Glutamatergic neuron (in vitro differentiated cells): ENCODE data around the gene TRIM29. TPM values are rescaled to one million over a fixed set of nuclear protein-coding genes. Genes with fewer than 3 reads are reported as not detected.

Source experiments
- DNase-seq: peaks from one replicate; pipeline ENCODE4 v3.0.0; 2022
- H3K27ac Mint-ChIP-seq: one replicate; pipeline ENCODE4 v1.8.0; 2020; ENCODE audit warnings: mild to moderate bottlenecking, mixed read lengths, inconsistent platforms; ENCODE audit not compliant: unreplicated experiment
- H3K27me3 Mint-ChIP-seq: one replicate; pipeline ENCODE4 v1.8.0; 2020; ENCODE audit warnings: mild to moderate bottlenecking, moderate library complexity, mixed read lengths, inconsistent platforms; ENCODE audit not compliant: unreplicated experiment
- H3K36me3 Mint-ChIP-seq: one replicate; pipeline ENCODE4 v1.8.0; 2020; ENCODE audit warnings: mild to moderate bottlenecking, mixed read lengths, inconsistent platforms; ENCODE audit not compliant: unreplicated experiment
- H3K4me1 Mint-ChIP-seq: one replicate; pipeline ENCODE4 v1.8.0; 2020; ENCODE audit warnings: mild to moderate bottlenecking, low read depth, mixed read lengths, inconsistent platforms; ENCODE audit not compliant: unreplicated experiment
- H3K4me3 Mint-ChIP-seq: one replicate; pipeline ENCODE4 v1.8.0; 2020; ENCODE audit warnings: mild to moderate bottlenecking, mixed read lengths, inconsistent platforms; ENCODE audit not compliant: unreplicated experiment
- H3K9me3 Mint-ChIP-seq: one replicate; pipeline ENCODE4 v1.8.0; 2020; ENCODE audit warnings: mild to moderate bottlenecking, moderate library complexity, mixed read lengths, inconsistent platforms; ENCODE audit not compliant: unreplicated experiment
- total RNA-seq: library from RNA; stranded (reverse); fragmentation: NEBNext Ultra II Directional; extraction: Animal tissue kit (Norgen Biotek cat#: 25700); gene quantifications from one replicate; pipeline ENCODE4 v1.2.1, GENCODE V29; 2021; ENCODE audit not compliant: unreplicated experiment
- TF ChIP-seq, protein P1 (sequence below): fragments of 200-600 bp; sonication (generic); IDR thresholded peaks from one replicate; pipeline ENCODE4 v1.5.0; 2021; ENCODE audit not compliant: partially characterized antibody, unreplicated experiment

The TRIM29 gene
- total RNA-seq, 1 donor from 2014 or later, result not detected

DNA sequence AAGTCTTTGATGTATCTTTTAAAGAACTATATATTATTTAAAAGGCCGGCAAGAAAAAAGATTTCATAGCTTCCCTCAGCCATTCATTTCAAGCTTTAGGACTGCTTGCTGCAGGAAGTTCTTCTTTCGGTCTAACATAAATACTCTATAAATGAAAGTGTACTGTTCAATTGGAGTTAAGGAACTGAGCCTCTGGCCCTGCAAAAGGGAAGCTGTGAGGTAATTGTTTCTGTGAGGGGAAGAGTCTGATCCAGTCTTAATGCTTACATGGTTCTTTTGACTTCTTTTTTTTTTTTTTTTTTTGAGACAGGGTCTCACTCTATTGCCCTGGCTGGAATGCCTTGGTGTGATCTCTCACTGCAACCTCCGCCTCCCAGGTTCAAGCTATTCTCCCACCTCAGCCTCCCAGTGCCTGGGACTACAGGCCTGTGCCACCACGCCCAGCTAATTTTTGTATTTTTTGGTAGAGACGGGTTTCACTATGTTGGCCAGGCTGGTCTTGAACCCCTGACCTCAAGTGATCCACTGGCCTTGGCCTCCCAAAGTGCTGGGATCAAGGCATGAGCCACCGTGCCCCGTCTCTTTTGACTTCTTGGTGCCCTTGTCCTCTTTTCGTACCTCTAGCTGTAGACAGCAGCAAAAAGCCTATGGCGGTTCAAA, 4.7 kb upstream of the TRIM29 start:
- no peaks in the 10 kb centered on the region for H3K9me3 Mint-ChIP-seq
- H3K4me1 Mint-ChIP-seq, result peaks cover 3% of the 10 kb centered on the region
- no peak overlapping the region for H3K27ac Mint-ChIP-seq
- peaks cover 15% of the 10 kb centered on the region for H3K27me3 Mint-ChIP-seq
- no peak overlapping the region for H3K4me3 Mint-ChIP-seq
- TF ChIP-seq, protein P1, sequence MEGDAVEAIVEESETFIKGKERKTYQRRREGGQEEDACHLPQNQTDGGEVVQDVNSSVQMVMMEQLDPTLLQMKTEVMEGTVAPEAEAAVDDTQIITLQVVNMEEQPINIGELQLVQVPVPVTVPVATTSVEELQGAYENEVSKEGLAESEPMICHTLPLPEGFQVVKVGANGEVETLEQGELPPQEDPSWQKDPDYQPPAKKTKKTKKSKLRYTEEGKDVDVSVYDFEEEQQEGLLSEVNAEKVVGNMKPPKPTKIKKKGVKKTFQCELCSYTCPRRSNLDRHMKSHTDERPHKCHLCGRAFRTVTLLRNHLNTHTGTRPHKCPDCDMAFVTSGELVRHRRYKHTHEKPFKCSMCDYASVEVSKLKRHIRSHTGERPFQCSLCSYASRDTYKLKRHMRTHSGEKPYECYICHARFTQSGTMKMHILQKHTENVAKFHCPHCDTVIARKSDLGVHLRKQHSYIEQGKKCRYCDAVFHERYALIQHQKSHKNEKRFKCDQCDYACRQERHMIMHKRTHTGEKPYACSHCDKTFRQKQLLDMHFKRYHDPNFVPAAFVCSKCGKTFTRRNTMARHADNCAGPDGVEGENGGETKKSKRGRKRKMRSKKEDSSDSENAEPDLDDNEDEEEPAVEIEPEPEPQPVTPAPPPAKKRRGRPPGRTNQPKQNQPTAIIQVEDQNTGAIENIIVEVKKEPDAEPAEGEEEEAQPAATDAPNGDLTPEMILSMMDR, result no peak
- no peak for DNase-seq
- H3K36me3 Mint-ChIP-seq, result no peaks in the 10 kb centered on the region

DNA sequence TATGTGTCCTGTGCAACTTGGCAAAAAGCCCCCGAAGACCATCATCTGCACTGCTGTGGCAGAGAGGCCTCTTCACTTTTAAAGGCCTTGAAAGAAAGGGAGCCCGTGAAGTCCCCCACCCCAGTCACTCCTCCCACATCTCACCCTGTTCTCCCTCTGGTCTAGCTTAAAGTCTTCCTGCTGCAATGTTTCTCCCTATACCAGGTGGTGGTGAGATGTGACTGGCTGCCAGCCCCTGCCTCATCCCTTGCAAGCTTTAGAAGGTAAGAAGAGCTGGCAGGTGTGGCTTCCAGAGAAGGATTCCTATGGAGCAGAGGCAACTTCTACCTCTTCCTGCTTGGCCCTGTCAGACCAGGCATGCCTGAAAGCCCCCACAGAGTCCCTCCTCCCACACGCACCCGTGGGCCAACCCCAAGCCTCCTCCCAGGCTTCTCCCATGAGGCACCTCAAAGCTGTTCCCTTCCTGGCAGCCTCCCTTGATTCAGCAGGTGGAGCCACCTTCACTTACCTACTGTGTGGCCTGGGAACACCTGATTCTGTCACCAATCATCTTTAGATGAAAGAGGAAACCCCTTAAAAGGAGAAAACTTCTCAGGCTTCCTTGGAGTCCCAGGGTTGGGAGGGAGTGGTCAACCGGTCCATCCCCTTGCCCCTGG, 4.0 kb upstream of the TRIM29 start:
- no peaks in the 10 kb centered on the region for H3K36me3 Mint-ChIP-seq

DNA sequence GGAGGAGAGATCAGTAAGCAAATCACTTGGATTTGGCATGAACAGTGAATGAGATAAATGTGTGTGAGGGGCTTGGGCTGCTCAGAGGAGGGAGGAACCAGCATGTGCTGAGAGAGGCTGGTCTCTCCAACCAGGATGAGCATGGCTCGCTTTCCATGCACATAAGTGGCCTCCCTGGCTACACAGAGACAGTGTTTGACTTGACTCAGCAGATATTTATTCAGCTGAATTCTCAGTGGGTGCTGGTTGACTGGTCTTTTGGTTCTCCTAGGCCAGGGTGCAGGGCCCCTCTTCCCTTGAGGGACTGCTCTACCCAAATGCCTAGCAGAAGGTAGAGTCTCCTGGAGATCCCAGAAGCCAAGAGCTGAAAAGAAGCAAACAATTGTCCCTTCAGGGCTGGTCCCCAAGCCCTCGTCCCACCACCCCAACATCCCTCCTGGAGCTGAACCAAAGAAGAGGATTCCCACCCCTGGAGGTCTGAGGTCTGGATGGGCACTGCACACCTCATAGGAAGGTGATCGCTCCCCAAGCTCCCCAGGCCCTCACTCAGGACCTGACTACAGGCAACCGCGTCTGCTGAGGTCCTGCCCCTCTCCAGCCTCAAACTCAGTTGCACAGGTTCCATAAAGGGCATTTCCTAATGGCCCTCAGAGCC, 3.3 kb upstream of the TRIM29 start:
- TF ChIP-seq, protein P1, result no peak
- no peak for DNase-seq
- Mint-ChIP-seq H3K4me3 (no peak overlapping the region), H3K27ac (no peak overlapping the region), H3K4me1 (no peaks in the 10 kb centered on the region), H3K27me3 (peaks cover 15% of the 10 kb centered on the region), H3K9me3 (no peaks in the 10 kb centered on the region), H3K36me3 (no peaks in the 10 kb centered on the region)

More for the DNA sequence above, 4.0 kb upstream of the TRIM29 start:
- TF ChIP-seq, protein P1, result no peak
- DNase-seq, result no peak
- Mint-ChIP-seq H3K9me3 (no peaks in the 10 kb centered on the region), H3K27me3 (peaks cover 15% of the 10 kb centered on the region), H3K4me3 (no peak overlapping the region), H3K27ac (no peak overlapping the region), H3K4me1 (no peaks in the 10 kb centered on the region)

DNA sequence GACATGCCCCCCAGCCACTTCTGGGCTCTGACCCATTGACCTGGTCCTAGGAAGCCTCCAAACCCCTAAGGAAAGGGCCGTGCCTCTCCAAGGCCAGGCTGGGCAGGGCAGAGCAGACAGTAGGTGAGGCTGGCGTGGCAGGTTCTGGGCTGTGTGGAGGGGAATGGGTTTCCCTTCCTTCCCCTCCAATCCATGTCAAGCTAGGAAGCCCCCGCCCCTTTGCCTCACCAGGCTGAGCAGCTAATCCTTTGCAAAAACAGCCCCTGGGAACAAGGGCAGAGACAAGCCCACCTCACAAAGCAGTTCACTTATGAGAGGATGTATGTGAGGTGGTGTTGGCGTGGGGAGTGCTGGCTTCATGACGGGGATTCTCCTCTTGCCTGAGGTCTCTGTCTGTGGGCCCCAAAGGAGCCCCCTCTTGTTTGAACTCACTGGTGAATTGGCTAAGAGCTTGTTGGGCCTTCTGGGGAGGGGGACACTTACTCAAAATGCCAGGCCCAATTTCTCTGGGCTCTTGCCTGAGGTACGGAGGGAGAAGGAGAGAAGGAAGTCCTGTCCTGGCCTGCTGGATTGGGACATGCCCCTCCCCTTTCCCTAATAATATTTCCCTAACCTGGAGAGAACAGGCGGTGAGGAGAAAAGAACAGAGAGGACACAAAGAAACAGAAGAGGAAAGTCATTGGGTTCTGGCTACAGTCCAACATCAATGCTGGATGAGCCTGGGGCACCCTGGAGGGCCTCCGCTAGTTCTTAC, 1.6 kb upstream of the TRIM29 start:
- Mint-ChIP-seq H3K36me3 (no peaks in the 10 kb centered on the region), H3K9me3 (no peaks in the 10 kb centered on the region), H3K4me1 (no peaks in the 10 kb centered on the region), H3K27ac (no peak overlapping the region), H3K4me3 (no peak overlapping the region), H3K27me3 (peaks cover 15% of the 10 kb centered on the region)
- TF ChIP-seq, protein P1, result no peak
- peak; percentile 11 for DNase-seq
